Liver (tissue), 9 donors: ENCODE results near the gene BTBD6. TPM values are rescaled to one million over a fixed set of nuclear protein-coding genes. Genes with fewer than 3 reads are reported as not detected.

Experiments
- DNase-seq: peaks from one replicate; pipeline ENCODE4 v3.0.0-alpha.2; 2017; ENCODE audit warnings: low spot score
- H3K27ac ChIP-seq, 2 donors: one replicate each; pipeline ENCODE4 v1.7.0; 2013; ENCODE audit warnings: inconsistent platforms in 2 of 2, low read length in 2 of 2, control low read depth in 1 of 2, low read depth in 1 of 2, mild to moderate bottlenecking in 1 of 2
- H3K27me3 ChIP-seq, 4 donors: one replicate each; pipeline versions ENCODE4 v1.6.1 to v1.7.0; 2013; ENCODE audit warnings: low read length in 3 of 4, inconsistent platforms in 1 of 4, mild to moderate bottlenecking in 1 of 4, moderate library complexity in 1 of 4; ENCODE audit not compliant: control insufficient read depth in 4 of 4, insufficient read depth in 4 of 4
- H3K36me3 ChIP-seq, 4 donors: one replicate each; pipeline versions ENCODE4 v1.6.1 to v1.7.0; 2013; ENCODE audit warnings: low read length in 3 of 4, mild to moderate bottlenecking in 3 of 4, low read depth in 1 of 4, moderate library complexity in 1 of 4; ENCODE audit not compliant: control insufficient read depth in 4 of 4, insufficient read depth in 3 of 4
- H3K4me1 ChIP-seq, 4 donors: one replicate each; pipeline versions ENCODE4 v1.6.1 to v1.7.0; 2013; ENCODE audit warnings: low read length in 3 of 4, mild to moderate bottlenecking in 3 of 4, moderate library complexity in 1 of 4; ENCODE audit not compliant: control insufficient read depth in 4 of 4, insufficient read depth in 4 of 4
- H3K4me3 ChIP-seq, 3 donors: one replicate each; pipeline versions ENCODE4 v1.6.1 to v1.7.0; 2013; ENCODE audit warnings: low read length in 3 of 3, control low read depth in 1 of 3, low read depth in 1 of 3, mild to moderate bottlenecking in 1 of 3
- H3K9ac ChIP-seq, 2 donors: one replicate each; pipeline ENCODE4 v1.7.0; 2013; ENCODE audit warnings: low read length in 2 of 2, mild to moderate bottlenecking in 2 of 2, moderate library complexity in 2 of 2, control low read depth in 1 of 2, low read depth in 1 of 2
- H3K9me3 ChIP-seq, 4 donors: one replicate each; pipeline versions ENCODE4 v1.6.1 to v1.7.0; 2013; ENCODE audit warnings: low read length in 3 of 4; ENCODE audit not compliant: control insufficient read depth in 4 of 4
- ATF3 ChIP-seq: IDR thresholded peaks from 2 replicates; pipeline ENCODE4 v1.6.1; 2016; ENCODE audit warnings: antibody characterized with exemption
- CTCF ChIP-seq: fragments of 150-350 bp; IDR thresholded peaks from 2 replicates; pipeline ENCODE4 v1.5.1; 2017; ENCODE audit warnings: improper control_type of control experiment, low read depth, low read length; ENCODE audit not compliant: missing input control
- EGR1 ChIP-seq, 2 donors: IDR thresholded peaks; 2 replicates each; pipeline ENCODE4 v1.6.1; 2016 to 2018; ENCODE audit warnings: antibody characterized with exemption in 2 of 2, low read depth in 2 of 2
- FOXA1 ChIP-seq: IDR thresholded peaks from 2 replicates; pipeline ENCODE4 v1.6.1; 2016; ENCODE audit warnings: antibody characterized with exemption
- FOXA2 ChIP-seq: IDR thresholded peaks from 2 replicates; pipeline ENCODE4 v1.6.1; 2016; ENCODE audit warnings: antibody characterized with exemption
- GABPA ChIP-seq, 2 donors: IDR thresholded peaks in 1 of 2; conservative IDR thresholded peaks in 1 of 2; 2 replicates each; pipeline ENCODE4 v1.6.1; 2016; ENCODE audit warnings: antibody characterized with exemption in 2 of 2, mild to moderate bottlenecking in 1 of 2, moderate library complexity in 1 of 2
- HNF4A ChIP-seq, 2 donors: conservative IDR thresholded peaks; 2 replicates each; pipeline ENCODE4 v1.6.1; 2016; ENCODE audit warnings: antibody characterized with exemption in 2 of 2, mild to moderate bottlenecking in 2 of 2
- HNF4G ChIP-seq: IDR thresholded peaks from 2 replicates; pipeline ENCODE4 v1.6.1; 2016; ENCODE audit warnings: antibody characterized with exemption
- JUND ChIP-seq, 2 donors: IDR thresholded peaks; 2 replicates each; pipeline ENCODE4 v1.6.1; 2016; ENCODE audit warnings: antibody characterized with exemption in 2 of 2
- MAX ChIP-seq: IDR thresholded peaks from 2 replicates; pipeline ENCODE4 v1.6.1; 2016; ENCODE audit warnings: antibody characterized with exemption
- NR2F2 ChIP-seq: IDR thresholded peaks from 2 replicates; pipeline ENCODE4 v1.6.1; 2016; ENCODE audit warnings: antibody characterized with exemption
- RAD21 ChIP-seq, 2 donors: IDR thresholded peaks; 2 replicates each; pipeline ENCODE4 v1.6.1; 2016; ENCODE audit warnings: antibody characterized with exemption in 2 of 2, mild to moderate bottlenecking in 2 of 2
- REST ChIP-seq: IDR thresholded peaks from 2 replicates; pipeline ENCODE4 v1.6.1; 2016; ENCODE audit warnings: antibody characterized with exemption, mild to moderate bottlenecking
- RXRA ChIP-seq, 2 donors: IDR thresholded peaks; 2 replicates each; pipeline ENCODE4 v1.6.1; 2017 to 2018; ENCODE audit warnings: antibody characterized with exemption in 2 of 2, mild to moderate bottlenecking in 1 of 2
- SP1 ChIP-seq: IDR thresholded peaks from 2 replicates; pipeline ENCODE4 v1.6.1; 2018; ENCODE audit warnings: antibody characterized with exemption, mild to moderate bottlenecking
- TAF1 ChIP-seq: conservative IDR thresholded peaks from 2 replicates; pipeline ENCODE4 v1.6.1; 2016; ENCODE audit warnings: antibody characterized with exemption, mild to moderate bottlenecking
- YY1 ChIP-seq: IDR thresholded peaks from 2 replicates; pipeline ENCODE4 v1.6.1; 2016; ENCODE audit warnings: antibody characterized with exemption, mild to moderate bottlenecking
- ZBTB33 ChIP-seq: IDR thresholded peaks from 2 replicates; pipeline ENCODE4 v1.6.1; 2016; ENCODE audit warnings: antibody characterized with exemption
- WGBS: extraction: QIAGEN DNeasy Blood & Tissue Kit; methylation state at CpG from one replicate; pipeline ENCODE4 v1.1.7; 2013; 5-methylcytosine and 5-hydroxymethylcytosine counted together
- polyA plus RNA-seq, 2 donors: library from polyadenylated mRNA; stranded (reverse) in 1 of 2; unstranded in 1 of 2; fragments of 200-250 nt in 1 of 2; fragments of >200 nt in 1 of 2; fragmentation: Nextera tagmentation in 1 of 2; extraction: Ambion mirVana in 1 of 2; gene quantifications; one replicate each; pipeline versions ENCODE4 v1.2.1 to v1.2.3, GENCODE V29; 2013 to 2015
- total RNA-seq, 2 donors: library from RNA; depleted of rRNA; stranded (reverse); fragments of >200 nt; gene quantifications; one replicate each; pipeline ENCODE4 v1.2.3, GENCODE V29; 2014
- donor health status: healthy.
- donor health status: healthy.
- donor health status: healthy.
- donor health status: healthy.
- donor health status: healthy.

BTBD6 gene
- total and polyA plus RNA-seq, 4 donors, result 5.8 to 18.1 (median 16.7) TPM

GRCh38 chr14:105219043-105219612, 29.2 kb upstream of the BTBD6 start:
- WGBS, result 95% methylated on average over 29 of the region's 29 CpGs
- TF ChIP-seq CTCF, result no peak
- no peak for TF ChIP-seq GABPA (IDR thresholded peaks at IDR 0.05 in 1 of 2, conservative IDR thresholded peaks at IDR 0.05 in 1 of 2)
- Histone ChIP-seq H3K4me3 (no peak overlapping the region), H3K9me3 (no peaks in the 10 kb centered on the region), H3K9ac (no peak overlapping the region), H3K36me3 (peaks cover 0 to 35% (median 4%) of the 10 kb centered on the region in 4 donors), H3K27ac (no peak overlapping the region), H3K27me3 (no peaks in the 10 kb centered on the region), H3K4me1 (peaks cover 0 to 9% (median 5%) of the 10 kb centered on the region in 4 donors)
- DNase-seq, result no peak

GRCh38 chr14:105219753-105220152, 28.6 kb upstream of the BTBD6 start:
- no peak overlapping the region for H3K9ac ChIP-seq
- no peak overlapping the region for H3K4me3 ChIP-seq
- TF ChIP-seq GABPA (IDR thresholded peaks at IDR 0.05 in 1 of 2, conservative IDR thresholded peaks at IDR 0.05 in 1 of 2) (no peak), TAF1 (no peak), SP1 (no peak), RAD21 (IDR thresholded peaks at IDR 0.05) (no peak), NR2F2 (no peak), MAX (no peak), EGR1 (IDR thresholded peaks at IDR 0.05; ENCODE audit: low read depth in 2 of 2) (no peak)
- 97% methylated on average over 17 of the region's 17 CpGs for WGBS
- peaks cover 0 to 9% (median 5%) of the 10 kb centered on the region in 4 donors for H3K4me1 ChIP-seq
- H3K9me3 ChIP-seq, result no peaks in the 10 kb centered on the region
- H3K27ac ChIP-seq, result no peak overlapping the region
- no peak for DNase-seq
- H3K36me3 ChIP-seq, result peaks cover 0 to 33% (median 4%) of the 10 kb centered on the region in 4 donors
- H3K27me3 ChIP-seq, result no peaks in the 10 kb centered on the region

GRCh38 chr14:105220699-105221597, 27.4 kb upstream of the BTBD6 start:
- no peak overlapping the region for H3K9ac ChIP-seq
- H3K36me3 ChIP-seq, result peaks cover 1 to 34% (median 7%) of the 10 kb centered on the region in 4 donors
- peaks cover 0 to 9% (median 5%) of the 10 kb centered on the region in 4 donors for H3K4me1 ChIP-seq
- 79% methylated on average over 29 of the region's 29 CpGs for WGBS
- H3K4me3 ChIP-seq, result no peak overlapping the region
- H3K9me3 ChIP-seq, result no peaks in the 10 kb centered on the region
- no peak overlapping the region for H3K27ac ChIP-seq
- H3K27me3 ChIP-seq, result no peaks in the 10 kb centered on the region
- no peak for DNase-seq
- no peak for TF ChIP-seq RXRA (IDR thresholded peaks at IDR 0.05)
- TF ChIP-seq ATF3, result no peak
- no peak for TF ChIP-seq REST
- no peak for TF ChIP-seq YY1
- no peak for TF ChIP-seq JUND (IDR thresholded peaks at IDR 0.05)
- no peak for TF ChIP-seq HNF4A (conservative IDR thresholded peaks at IDR 0.05)
- TF ChIP-seq TAF1, result no peak
- TF ChIP-seq SP1, result no peak
- TF ChIP-seq GABPA (IDR thresholded peaks at IDR 0.05 in 1 of 2, conservative IDR thresholded peaks at IDR 0.05 in 1 of 2), result no peak
- TF ChIP-seq MAX, result no peak
- TF ChIP-seq HNF4G, result no peak
- no peak for TF ChIP-seq ZBTB33
- no peak for TF ChIP-seq FOXA1
- TF ChIP-seq NR2F2, result no peak
- no peak for TF ChIP-seq FOXA2
- TF ChIP-seq EGR1 (IDR thresholded peaks at IDR 0.05; ENCODE audit: low read depth in 2 of 2), result no peak
